GM12878 (cell line): ENCODE data around the gene CRELD2. TPM values are rescaled to one million over a fixed set of nuclear protein-coding genes. Genes with fewer than 3 reads are reported as not detected.

Experiments used
- ATAC-seq: fragments of 200-7000 bp; cut with Tn5 transposase; 3 replicates; pipeline ENCODE4 v1.9.1; 2020; ENCODE audit warnings: mild to moderate bottlenecking, moderate library complexity
- BruUV-seq: library from RNA; stranded (reverse); fragments of 400-500 nt; replicated peaks from 2 replicates; lab custom pipeline; 2021; lab: Mats Ljungman, UMichigan
- CTCF ChIA-PET: fragments of 300-600 bp; sonication (Branson Sonifier 250); formaldehyde crosslinking; extraction: SDS; loops from one replicate; lab custom pipeline; 2021; ENCODE audit warnings: inconsistent platforms; lab: Yijun Ruan, JAX
- POLR2A ChIA-PET: fragments of 350-600 bp; formaldehyde crosslinking; extraction: SDS; loops from one replicate; lab custom pipeline; 2021; ENCODE audit warnings: inconsistent platforms; lab: Charles Lee
- RAD21 ChIA-PET: fragments of 300-600 bp; sonication (Branson Sonifier 250); formaldehyde crosslinking; loops from one replicate; lab custom pipeline; 2023; ENCODE audit warnings: antibody characterized with exemption; ENCODE audit not compliant: unreplicated experiment; lab: Charles Lee
- SMC1A ChIA-PET: fragments of 300-600 bp; sonication (Branson Sonifier 250); formaldehyde crosslinking; loops from one replicate; lab custom pipeline; 2023; ENCODE audit not compliant: unreplicated experiment, uncharacterized antibody; lab: Charles Lee
- DNase-seq: peaks from one replicate; pipeline ENCODE4 v3.0.0-alpha.2; 2011; ENCODE audit warnings: low read depth, low spot score
- FAIRE-seq: peaks from 3 replicates; lab custom pipeline; 2011; peaks lifted over from hg19 to GRCh38; lab: Jason Lieb, UNC
- H2AFZ ChIP-seq: 2 replicates; pipeline ENCODE4 v1.6.0; 2011; ENCODE audit warnings: low read depth, low read length, control low read depth; ENCODE audit not compliant: control insufficient read depth
- H3K27ac ChIP-seq: 2 replicates; pipeline ENCODE4 v1.5.1; 2011; ENCODE audit warnings: control low read depth; ENCODE audit not compliant: control insufficient read depth, insufficient read depth
- H3K27me3 ChIP-seq, 2 experiments: replicated peaks in 1 of 2; 2 replicates each; pipeline versions ENCODE4 v1.6.0 to v1.6.1; 2011; ENCODE audit warnings: low read length in 1 of 2; ENCODE audit not compliant: control insufficient read depth in 2 of 2, insufficient read depth in 2 of 2
- H3K36me3 ChIP-seq, 2 experiments: 2 replicates each; pipeline ENCODE4 v1.5.1; 2011; ENCODE audit warnings: low read length in 1 of 2; ENCODE audit not compliant: control insufficient read depth in 2 of 2, insufficient read depth in 2 of 2
- H3K4me1 ChIP-seq: 2 replicates; pipeline ENCODE4 v1.6.1; 2011; ENCODE audit warnings: mild to moderate bottlenecking, low read length, moderate library complexity, mixed read lengths; ENCODE audit not compliant: control insufficient read depth, insufficient read depth
- H3K4me2 ChIP-seq: 2 replicates; pipeline ENCODE4 v1.6.0; 2011; ENCODE audit warnings: control low read depth; ENCODE audit not compliant: control insufficient read depth, insufficient read depth
- H3K4me3 ChIP-seq: fragments of 200-600 bp; sonication (generic); 2 replicates; pipeline ENCODE4 v1.5.1; 2016
- H3K79me2 ChIP-seq: 2 replicates; pipeline ENCODE4 v1.6.0; 2011; ENCODE audit warnings: low read length; ENCODE audit not compliant: control insufficient read depth, insufficient read depth
- H3K9ac ChIP-seq: 2 replicates; pipeline ENCODE4 v1.8.0; 2011; ENCODE audit warnings: low read length, control low read depth, mixed read lengths; ENCODE audit not compliant: control insufficient read depth, insufficient read depth
- H3K9me3 ChIP-seq: replicated peaks from 3 replicates; pipeline ENCODE4 v1.5.1; 2011; ENCODE audit warnings: mild to moderate bottlenecking, low read length; ENCODE audit not compliant: control insufficient read depth, insufficient read depth
- H4K20me1 ChIP-seq: 2 replicates; pipeline ENCODE4 v1.6.0; 2011; ENCODE audit not compliant: control insufficient read depth, insufficient read depth
- EP300 ChIP-seq, 2 experiments: fragments of 150-350 bp in 1 of 2; IDR thresholded peaks; 2 replicates each; pipeline ENCODE4 v1.6.1; 2011 to 2012; ENCODE audit warnings: low read depth in 2 of 2, low read length in 2 of 2, borderline replicate concordance in 1 of 2, improper control_type of control experiment in 1 of 2, inconsistent platforms in 1 of 2; ENCODE audit not compliant: control insufficient read depth in 1 of 2
- FOXM1 ChIP-seq: IDR thresholded peaks from 2 replicates; pipeline ENCODE4 v1.6.1; 2012; ENCODE audit warnings: low read depth, mild to moderate bottlenecking, inconsistent platforms, low read length, moderate library complexity
- IKZF1 ChIP-seq: fragments of 450-650 bp; conservative IDR thresholded peaks from 2 replicates; pipeline ENCODE4 v1.6.1; 2017; ENCODE audit warnings: antibody characterized with exemption, mild to moderate bottlenecking
- MEF2A ChIP-seq: IDR thresholded peaks from 2 replicates; pipeline ENCODE4 v1.6.1; 2011; ENCODE audit warnings: low read depth, mild to moderate bottlenecking, low read length, moderate library complexity; ENCODE audit not compliant: insufficient read depth
- MTA2 ChIP-seq: fragments of 450-650 bp; IDR thresholded peaks from 2 replicates; pipeline ENCODE4 v1.6.1; 2016; ENCODE audit warnings: low read depth, mild to moderate bottlenecking, moderate library complexity
- NR2C2 ChIP-seq: IDR thresholded peaks from 2 replicates; pipeline ENCODE4 v1.6.1; 2011; ENCODE audit warnings: borderline replicate concordance, low read depth; ENCODE audit not compliant: control insufficient read depth, insufficient read length
- ZNF207 ChIP-seq: fragments of 450-650 bp; IDR thresholded peaks from 2 replicates; pipeline ENCODE4 v1.6.1; 2014; ENCODE audit warnings: antibody characterized with exemption, mild to moderate bottlenecking, borderline replicate concordance
- WGBS: methylation state at CpG from one replicate; pipeline ENCODE4 v1.1.6; 2016; ENCODE audit warnings: low lambda C conversion rate; ENCODE audit not compliant: insufficient replicate concordance, insufficient coverage; ENCODE audit errors: missing lambda C conversion rate; 5-methylcytosine and 5-hydroxymethylcytosine counted together
- in situ Hi-C: fragments of 300-500 bp; cut with MboI; formaldehyde crosslinking; loops from 9 replicates; pipeline ENCODE4 v1.14.3; 2018; ENCODE audit warnings: mixed read lengths
- intact Hi-C: fragments of 100-400 bp; cut with micrococcal nuclease; formaldehyde crosslinking; loops from one replicate; pipeline ENCODE4 v1.14.2; 2022; ENCODE audit not compliant: unreplicated experiment
- polyA plus RNA-seq, 11 experiments: library from polyadenylated mRNA; depleted of rRNA in 4 of 11; unstranded in 6 of 11; stranded (reverse) in 5 of 11; fragments of >200 nt; fragmentation: Nextera tagmentation in 4 of 11; fragmentation: Illumina TruSeq in 1 of 11; extraction: Ambion mirVana in 4 of 11; extraction: Trizol in 1 of 11; gene quantifications; 1 replicate in 1 of 11; 2 replicates in 10 of 11; pipeline versions ENCODE4 v1.2.1 to v1.2.3, GENCODE V29; 2011 to 2016; ENCODE audit warnings: inconsistent platforms in 2 of 11, missing spikeins in 2 of 11, low read depth in 1 of 11
- total RNA-seq, 4 experiments: library from RNA; depleted of rRNA in 3 of 4; stranded (reverse); fragments of >200 nt in 3 of 4; fragmentation: Illumina TruSeq in 1 of 4; extraction: Trizol in 1 of 4; gene quantifications; 2 replicates each; pipeline versions ENCODE4 v1.2.1 to v1.2.3, GENCODE V29; 2013 to 2021
- TF ChIP-seq, protein P1 (sequence below): fragments of 450-650 bp; IDR thresholded peaks from 2 replicates; pipeline ENCODE4 v1.6.1; 2016; ENCODE audit warnings: mild to moderate bottlenecking
- TF ChIP-seq, protein P2 (sequence below), 3 experiments: IDR thresholded peaks in 2 of 3; conservative IDR thresholded peaks in 1 of 3; 2 replicates each; pipeline ENCODE4 v1.5.1; 2011; ENCODE audit warnings: low read depth in 3 of 3, low read length in 3 of 3, mild to moderate bottlenecking in 3 of 3, control low read depth in 2 of 3, moderate library complexity in 2 of 3, inconsistent platforms in 1 of 3, mixed read lengths in 1 of 3; ENCODE audit not compliant: control insufficient read depth in 2 of 3, insufficient read depth in 1 of 3; ENCODE audit errors: extremely low read depth in 1 of 3

Gene CRELD2
- total and polyA plus RNA-seq, 10 of the 15 experiments (the other 5 are each of a cell fraction or from before 2014, with no cell fraction given) = 9.4 to 111 (median 25.9) TPM

DNA sequence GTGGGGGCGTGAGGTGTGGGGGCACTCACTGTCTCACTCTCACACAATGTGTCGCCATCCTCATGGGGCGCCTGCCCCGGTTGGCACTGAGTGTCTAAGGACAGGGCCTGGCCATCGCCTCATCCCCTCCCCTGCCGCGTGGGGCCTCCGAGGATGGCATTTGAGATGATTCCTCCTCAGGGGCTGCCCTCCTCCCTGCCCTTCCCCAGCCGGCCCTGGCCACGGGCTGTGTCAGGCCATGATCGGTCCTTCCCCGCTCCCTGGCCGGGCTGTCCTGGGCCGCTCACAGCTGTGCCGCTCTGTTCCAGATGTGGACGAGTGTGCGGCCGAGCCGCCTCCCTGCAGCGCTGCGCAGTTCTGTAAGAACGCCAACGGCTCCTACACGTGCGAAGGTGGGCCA, 4.5 kb downstream of the CRELD2 start:
- WGBS = 91% methylated on average over 19 of the region's 25 CpGs
- ATAC-seq (no peak), DNase-seq (no peak)
- no peaks in the 10 kb centered on the region; a peak in 3 of 4 replicates for H3K36me3 ChIP-seq
- no peak overlapping the region for H3K4me2 ChIP-seq
- no TSS peak for BruUV-seq
- H4K20me1 ChIP-seq = no peaks in the 10 kb centered on the region
- H3K27me3 ChIP-seq = no peaks in the 10 kb centered on the region
- SMC1A ChIA-PET = interaction anchor here (1.2 kb wide), 1 partner anchor 68 kb away, joined by 3 read pairs; no protein-coding TSS in a partner anchor
- RAD21 ChIA-PET = no interaction called here
- H3K9me3 ChIP-seq = no peaks in the 10 kb centered on the region
- intact Hi-C loops = no loop called here
- H3K9ac ChIP-seq = no peak overlapping the region
- POLR2A ChIA-PET = interaction anchor here (1.4 kb wide), 1 partner anchor 39 kb away, joined by 8 read pairs; no protein-coding TSS in a partner anchor
- H3K79me2 ChIP-seq = peaks cover 13% of the 10 kb centered on the region
- H3K4me1 ChIP-seq = peaks cover 40% of the 10 kb centered on the region
- H3K4me3 ChIP-seq = no peak overlapping the region
- CTCF ChIA-PET = interaction anchor here (1.4 kb wide), 1 partner anchor 162 kb away, joined by 3 read pairs; no protein-coding TSS in a partner anchor
- no peak for TF ChIP-seq ZNF207
- TF ChIP-seq, protein P1, sequence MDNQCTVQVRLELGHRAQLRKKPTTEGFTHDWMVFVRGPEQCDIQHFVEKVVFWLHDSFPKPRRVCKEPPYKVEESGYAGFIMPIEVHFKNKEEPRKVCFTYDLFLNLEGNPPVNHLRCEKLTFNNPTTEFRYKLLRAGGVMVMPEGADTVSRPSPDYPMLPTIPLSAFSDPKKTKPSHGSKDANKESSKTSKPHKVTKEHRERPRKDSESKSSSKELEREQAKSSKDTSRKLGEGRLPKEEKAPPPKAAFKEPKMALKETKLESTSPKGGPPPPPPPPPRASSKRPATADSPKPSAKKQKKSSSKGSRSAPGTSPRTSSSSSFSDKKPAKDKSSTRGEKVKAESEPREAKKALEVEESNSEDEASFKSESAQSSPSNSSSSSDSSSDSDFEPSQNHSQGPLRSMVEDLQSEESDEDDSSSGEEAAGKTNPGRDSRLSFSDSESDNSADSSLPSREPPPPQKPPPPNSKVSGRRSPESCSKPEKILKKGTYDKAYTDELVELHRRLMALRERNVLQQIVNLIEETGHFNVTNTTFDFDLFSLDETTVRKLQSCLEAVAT = peak; percentile 49; the same call in 1 of the 2 replicates
- TF ChIP-seq, all 136 proteins: peak for 1
- in situ Hi-C loops = loop anchor here (5.0 kb wide), 1 partner anchor 156 kb away; no protein-coding TSS in a partner anchor
- FAIRE-seq = no peak
- H3K27ac ChIP-seq = peak overlapping the region; percentile 91
- H2AFZ ChIP-seq = no peak overlapping the region

DNA sequence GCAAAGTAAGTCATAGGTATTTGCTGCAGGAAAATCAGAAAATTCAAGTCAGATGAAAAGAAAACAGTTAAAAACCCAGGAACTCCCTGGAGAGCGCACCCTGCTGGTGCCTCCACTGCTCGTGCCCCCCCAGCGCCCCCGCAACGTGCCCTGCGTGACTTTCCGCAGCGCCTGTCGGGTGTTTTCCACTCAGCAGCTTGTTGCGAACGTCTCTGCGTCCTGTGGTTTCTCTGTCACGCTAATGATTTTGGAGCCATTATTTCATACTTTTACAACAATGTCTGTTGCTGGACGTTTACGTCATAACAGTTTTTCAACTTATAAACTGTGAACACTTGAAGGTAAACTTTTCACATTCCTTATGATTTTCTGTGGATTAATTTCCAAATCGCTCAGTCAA, 5.0 kb downstream of the CRELD2 start:
- no peak overlapping the region for H3K9ac ChIP-seq
- BruUV-seq = no TSS peak
- FAIRE-seq (peak; percentile 7), ATAC-seq (peak; percentile 28), DNase-seq (no peak)
- H4K20me1 ChIP-seq = no peaks in the 10 kb centered on the region
- H3K4me2 ChIP-seq = 0 out of 2 replicates have a peak overlapping the region, but pooled peaks have one; percentile 54
- H3K79me2 ChIP-seq = peaks cover 10% of the 10 kb centered on the region
- in situ Hi-C loops (loop anchor here (5.0 kb wide), 1 partner anchor 156 kb away; no protein-coding TSS in a partner anchor), intact Hi-C loops (no loop called here)
- ChIA-PET SMC1A (interaction anchor here (1.2 kb wide), 1 partner anchor 67 kb away, joined by 3 read pairs; no protein-coding TSS in a partner anchor), RAD21 (interaction anchor here (0.7 kb wide), 1 partner anchor 155 kb away, joined by 3 read pairs; no protein-coding TSS in a partner anchor), CTCF (interaction anchor here (1.4 kb wide), 1 partner anchor 163 kb away, joined by 3 read pairs; no protein-coding TSS in a partner anchor), POLR2A (interaction anchor here (1.4 kb wide), 1 partner anchor 39 kb away, joined by 8 read pairs; no protein-coding TSS in a partner anchor)
- H3K4me1 ChIP-seq = peaks cover 40% of the 10 kb centered on the region
- H3K4me3 ChIP-seq = no peak overlapping the region
- H2AFZ ChIP-seq = no peak overlapping the region
- WGBS = 51% methylated on average over 16 of the region's 16 CpGs
- H3K9me3 ChIP-seq = no peaks in the 10 kb centered on the region
- no peaks in the 10 kb centered on the region for H3K27me3 ChIP-seq
- H3K36me3 ChIP-seq = peaks cover 0 to 2% of the 10 kb centered on the region in 2 experiments; a peak in 3 of 4 replicates
- peak overlapping the region; percentile 91 for H3K27ac ChIP-seq
- TF ChIP-seq, protein P2, sequence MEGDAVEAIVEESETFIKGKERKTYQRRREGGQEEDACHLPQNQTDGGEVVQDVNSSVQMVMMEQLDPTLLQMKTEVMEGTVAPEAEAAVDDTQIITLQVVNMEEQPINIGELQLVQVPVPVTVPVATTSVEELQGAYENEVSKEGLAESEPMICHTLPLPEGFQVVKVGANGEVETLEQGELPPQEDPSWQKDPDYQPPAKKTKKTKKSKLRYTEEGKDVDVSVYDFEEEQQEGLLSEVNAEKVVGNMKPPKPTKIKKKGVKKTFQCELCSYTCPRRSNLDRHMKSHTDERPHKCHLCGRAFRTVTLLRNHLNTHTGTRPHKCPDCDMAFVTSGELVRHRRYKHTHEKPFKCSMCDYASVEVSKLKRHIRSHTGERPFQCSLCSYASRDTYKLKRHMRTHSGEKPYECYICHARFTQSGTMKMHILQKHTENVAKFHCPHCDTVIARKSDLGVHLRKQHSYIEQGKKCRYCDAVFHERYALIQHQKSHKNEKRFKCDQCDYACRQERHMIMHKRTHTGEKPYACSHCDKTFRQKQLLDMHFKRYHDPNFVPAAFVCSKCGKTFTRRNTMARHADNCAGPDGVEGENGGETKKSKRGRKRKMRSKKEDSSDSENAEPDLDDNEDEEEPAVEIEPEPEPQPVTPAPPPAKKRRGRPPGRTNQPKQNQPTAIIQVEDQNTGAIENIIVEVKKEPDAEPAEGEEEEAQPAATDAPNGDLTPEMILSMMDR (IDR thresholded peaks at IDR 0.05 in 2 of 3, conservative IDR thresholded peaks at IDR 0.05 in 1 of 3; ENCODE audit: control insufficient read depth in 2 of 3, extremely low read depth in 1 of 3, insufficient read depth in 1 of 3, low read depth in 3 of 3, low read length in 3 of 3) = peak; percentile 40 to 54 (median 51)
- TF ChIP-seq EP300 (IDR thresholded peaks at IDR 0.05; ENCODE audit: borderline replicate concordance in 1 of 2, control insufficient read depth in 1 of 2, low read depth in 2 of 2, low read length in 2 of 2) = peak; percentile 73 to 93; a peak in 3 of 4 replicates
- TF ChIP-seq NR2C2 = no peak
- TF ChIP-seq MEF2A = no peak
- peak; percentile 46 for TF ChIP-seq IKZF1
- peak; percentile 51; the same call in 1 of the 2 replicates for TF ChIP-seq FOXM1
- TF ChIP-seq MTA2 = peak; percentile 62; the same call in 1 of the 2 replicates
